Epithelial cell of esophagus (primary cell): ENCODE measurements around the gene MEIG1.

Experiments used
- DNase-seq: peaks from one replicate; pipeline ENCODE4 v3.0.0; 2010; ENCODE audit warnings: low read depth
- H3K4me3 ChIP-seq: 2 replicates; pipeline ENCODE4 v1.5.1; 2011; ENCODE audit warnings: mild to moderate bottlenecking, low read length, control low read depth
- CTCF ChIP-seq: IDR thresholded peaks from 2 replicates; pipeline ENCODE4 v1.5.1; 2011; ENCODE audit warnings: low read depth, mild to moderate bottlenecking, low read length, control low read depth, inconsistent platforms; ENCODE audit not compliant: insufficient read depth; ENCODE audit errors: missing control alignments

MEIG1 gene

GRCh38 chr10:14959221-14960057 lies at the start of gene MEIG1:
TSS of gene MEIG1 (plus strand) at chr10:14959388. CDS start at chr10:14966469, 7,081 bp downstream.
- peak within 1 kb of the TSS; percentile 73 for H3K4me3 ChIP-seq
- TF ChIP-seq CTCF, result no peak

DNA sequence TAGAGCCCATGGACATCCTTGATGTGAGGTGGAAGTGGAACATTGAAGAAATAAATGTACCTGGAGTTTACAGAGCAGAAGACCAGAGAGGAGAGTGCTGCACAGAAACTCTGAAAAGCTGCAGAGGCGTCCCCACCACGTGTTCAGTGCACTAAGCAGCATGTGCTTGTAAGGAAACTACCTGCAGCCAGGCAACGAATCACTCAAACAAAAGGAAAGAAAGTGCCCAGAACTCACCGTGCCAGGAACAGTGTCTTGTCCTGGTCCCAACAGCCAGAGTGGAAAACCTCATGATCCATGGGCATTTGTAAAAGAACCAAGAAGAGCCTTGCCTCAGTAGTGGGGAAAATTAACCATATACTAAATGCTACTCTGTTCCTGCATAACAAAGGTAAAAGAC lies 48.2 kb upstream of the MEIG1 start:
- no peak overlapping the region for H3K4me3 ChIP-seq

More at GRCh38 chr10:14959221-14960057, at the start of gene MEIG1:
- peak; percentile 90 for DNase-seq

DNA sequence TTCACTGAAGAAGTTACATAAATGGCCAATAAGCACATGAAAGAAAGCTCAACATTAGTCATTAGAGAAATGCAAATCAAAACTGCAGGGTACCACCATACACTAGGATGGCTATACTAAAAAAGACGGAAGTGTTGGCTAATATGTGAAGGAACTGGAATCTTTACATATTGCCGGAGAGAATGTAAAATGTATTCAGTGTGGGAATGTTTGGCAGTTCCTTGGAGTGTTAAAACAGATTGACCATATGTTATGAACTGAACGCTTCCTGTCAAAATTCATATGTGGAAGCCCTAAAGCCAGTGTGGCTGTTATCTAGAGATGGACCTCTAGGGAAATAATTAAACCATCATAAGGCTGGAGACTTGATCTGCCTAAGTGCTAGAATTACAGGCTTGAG lies 47.4 kb upstream of the MEIG1 start:
- DNase-seq, result no peak
- H3K4me3 ChIP-seq, result no peak overlapping the region
- TF ChIP-seq CTCF, result no peak

More for the DNA sequence above, 48.2 kb upstream of the MEIG1 start:
- no peak for TF ChIP-seq CTCF
- DNase-seq, result no peak

GRCh38 chr10:14916600-14916999 lies 42.6 kb upstream of the MEIG1 start:
- no peak for DNase-seq
- H3K4me3 ChIP-seq, result no peak overlapping the region
- TF ChIP-seq CTCF, result no peak

DNA sequence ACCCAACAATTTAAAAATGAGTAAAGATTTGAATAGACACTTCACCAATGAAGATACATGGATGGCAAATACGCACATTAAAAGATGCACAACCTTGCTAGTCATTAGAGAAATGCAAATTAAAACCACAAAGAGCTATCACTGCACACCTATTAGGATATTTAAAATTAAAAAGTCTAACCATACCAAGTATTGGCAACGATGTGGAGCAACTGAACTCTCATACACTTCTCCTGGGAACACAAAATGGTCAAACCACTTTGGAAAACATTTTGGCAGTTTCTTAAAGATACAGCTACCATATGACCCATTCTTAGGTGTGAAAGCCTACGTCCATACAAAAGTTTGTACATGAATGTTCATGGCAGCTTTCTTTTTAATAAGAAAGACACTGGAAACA lies 41.4 kb upstream of the MEIG1 start:
- no peak for TF ChIP-seq CTCF
- no peak overlapping the region for H3K4me3 ChIP-seq
- DNase-seq, result no peak

- no peak for TF ChIP-seq CTCF
- DNase-seq, result no peak
- H3K4me3 ChIP-seq, result no peak overlapping the region
Observed at GRCh38 chr10:14918964-14919363, 40.2 kb upstream of the MEIG1 start.

GRCh38 chr10:14924013-14924412 lies 35.2 kb upstream of the MEIG1 start:
- no peak for TF ChIP-seq CTCF
- peak; percentile 25 for DNase-seq
- no peak overlapping the region for H3K4me3 ChIP-seq
